Activated CD4-positive, alpha-beta T cell treated with anti-CD3 and anti-CD28 coated beads for 48 hours (primary cell): ENCODE data around the gene EVPLL.
"Not testable (repeated sequence)": the region's sequence is repeated elsewhere in the genome, so short reads cannot be mapped to it uniquely, and the experiment has no call there.

ENCODE experiments used
- DNase-seq: peaks from one replicate; pipeline ENCODE4 v3.0.0-alpha.2; 2020

EVPLL gene

DNA sequence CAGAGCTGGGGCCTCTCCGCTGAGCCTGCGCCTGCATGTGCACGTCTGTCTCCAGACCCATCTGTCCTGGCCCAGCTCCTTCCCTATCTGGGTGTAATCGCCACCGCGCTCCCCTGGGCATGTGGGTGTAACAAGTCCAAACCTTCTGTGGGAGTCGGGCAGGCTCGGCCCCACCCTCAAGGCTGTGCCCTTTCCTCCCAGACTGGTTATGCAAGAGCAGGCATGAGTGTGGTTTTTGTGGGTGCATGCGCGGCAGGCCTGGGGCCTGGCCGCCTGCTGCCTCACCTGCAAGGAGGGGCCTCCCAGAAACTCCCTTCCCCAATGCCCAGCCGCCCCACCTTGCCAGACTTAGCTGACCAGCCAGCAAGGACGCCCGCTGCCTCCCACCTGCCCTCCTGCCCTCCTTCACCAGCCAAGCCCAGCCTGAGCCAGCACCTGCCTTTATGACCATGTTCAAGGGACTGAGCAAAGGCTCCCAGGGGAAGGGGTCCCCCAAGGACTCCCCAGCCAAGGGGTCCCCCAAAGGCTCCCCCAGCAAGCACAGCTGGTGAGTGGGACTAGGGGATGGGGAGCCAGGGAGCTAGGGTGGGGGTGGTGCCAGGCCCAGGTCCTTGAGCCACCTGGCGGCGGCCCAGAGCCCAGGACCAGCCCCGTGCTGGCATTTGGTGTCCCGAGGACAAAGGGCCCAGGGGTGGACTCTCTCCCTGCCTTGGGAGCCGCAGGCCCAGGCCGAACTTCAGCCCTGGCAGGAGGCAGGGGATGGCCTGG lies at the start of gene EVPLL:
Gene EVPLL (plus strand): TSS at position 342 of the 768 bp plus-strand sequence. CDS start 3,160 bp downstream, outside the sequence.
- no peak for DNase-seq

DNA sequence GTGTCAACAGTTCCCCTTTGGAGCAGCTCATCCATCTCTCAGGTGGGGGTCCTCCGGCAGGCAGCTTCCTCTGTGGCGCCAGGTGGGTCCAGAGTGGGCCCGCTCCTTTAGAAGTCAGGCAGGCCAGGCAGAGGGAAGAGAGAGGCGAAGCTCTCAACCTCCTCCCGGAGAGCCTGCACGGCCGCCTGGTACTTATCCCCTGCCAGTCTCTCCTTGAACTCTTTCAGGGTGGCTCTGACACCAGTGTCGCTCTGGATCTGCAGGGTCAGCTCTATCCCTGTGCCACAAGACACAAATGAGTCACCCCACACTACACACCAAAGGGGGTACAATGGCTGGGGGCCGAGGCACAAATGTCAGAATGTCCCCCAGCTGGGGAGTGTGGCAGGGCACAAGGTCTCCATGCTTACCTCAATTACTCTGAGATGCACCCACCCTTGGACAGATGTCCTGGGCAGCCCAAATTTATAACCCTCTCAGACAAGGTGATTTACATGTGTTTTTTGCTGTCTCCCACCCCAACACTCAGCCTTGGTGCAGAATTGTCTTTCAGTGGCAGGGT lies 48.9 kb upstream of the EVPLL start:
- no peak for DNase-seq

DNA sequence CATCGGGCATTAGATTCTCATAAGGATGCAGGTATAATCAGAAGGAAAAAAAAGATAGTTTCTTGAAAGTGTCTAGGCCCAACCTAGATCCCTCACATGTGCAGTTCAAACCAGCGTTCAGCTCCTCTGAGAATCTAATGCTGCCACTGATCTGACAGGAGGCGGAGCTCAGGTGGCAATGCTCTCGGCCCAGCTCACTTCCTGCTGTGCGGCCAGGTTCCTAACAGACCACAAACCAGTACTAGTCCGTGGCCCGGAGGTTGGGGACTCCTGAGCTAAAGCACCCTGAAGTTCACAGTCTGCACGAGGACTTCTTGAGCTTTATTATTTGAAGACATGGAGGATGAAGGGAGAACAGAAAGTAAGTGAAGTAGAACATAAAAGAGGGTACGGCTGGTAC lies 45.7 kb upstream of the EVPLL start:
- DNase-seq, result no peak

DNA sequence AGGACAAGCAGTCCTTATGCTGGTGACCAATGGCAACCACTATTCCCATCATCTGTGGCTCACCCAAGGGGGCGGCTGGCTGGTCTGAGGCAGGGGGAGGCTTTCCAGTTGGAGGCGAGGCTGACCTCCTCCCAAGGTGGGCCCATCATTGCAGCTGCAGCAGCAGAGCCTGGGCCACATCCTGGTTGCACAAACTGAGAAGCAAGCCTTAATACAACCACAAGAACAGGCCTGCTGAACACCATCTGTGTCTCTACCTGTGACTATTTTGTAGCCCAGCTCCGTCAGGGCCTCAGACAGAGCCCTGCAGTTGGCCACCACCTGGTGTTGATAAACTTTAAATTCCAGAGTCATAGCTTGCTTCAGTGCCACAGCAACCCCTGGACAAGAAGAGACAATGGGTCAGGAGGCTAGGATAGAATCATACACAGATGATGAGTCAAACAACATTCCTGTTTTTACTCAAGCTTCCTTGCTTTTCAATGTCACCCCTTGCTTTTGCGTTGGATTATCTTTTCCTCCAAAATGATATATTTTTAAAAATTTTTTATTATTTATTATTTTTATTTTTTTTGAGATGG lies 44.6 kb upstream of the EVPLL start:
- no peak for DNase-seq

DNA sequence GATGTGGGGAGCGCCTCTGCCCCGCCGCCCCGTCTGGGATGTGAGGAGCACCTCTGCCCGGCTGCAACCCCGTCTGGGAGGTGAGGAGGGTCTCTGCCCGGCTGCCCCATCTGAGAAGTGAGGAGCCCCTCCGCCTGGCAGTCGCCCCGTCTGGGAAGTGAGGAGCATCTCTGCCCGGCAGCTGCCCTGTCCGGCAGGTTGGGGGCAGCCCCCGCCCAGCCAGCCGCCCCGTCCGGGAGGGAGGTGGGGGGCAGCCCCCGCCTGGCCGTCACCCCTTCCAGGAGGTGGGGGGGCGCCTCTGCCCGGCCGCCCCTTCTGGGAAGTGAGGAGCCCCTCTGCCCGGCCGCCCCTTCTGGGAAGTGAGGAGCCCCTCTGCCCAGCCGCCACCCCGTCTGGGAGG lies 39.4 kb upstream of the EVPLL start:
- DNase-seq, result not testable (repeated sequence)

DNA sequence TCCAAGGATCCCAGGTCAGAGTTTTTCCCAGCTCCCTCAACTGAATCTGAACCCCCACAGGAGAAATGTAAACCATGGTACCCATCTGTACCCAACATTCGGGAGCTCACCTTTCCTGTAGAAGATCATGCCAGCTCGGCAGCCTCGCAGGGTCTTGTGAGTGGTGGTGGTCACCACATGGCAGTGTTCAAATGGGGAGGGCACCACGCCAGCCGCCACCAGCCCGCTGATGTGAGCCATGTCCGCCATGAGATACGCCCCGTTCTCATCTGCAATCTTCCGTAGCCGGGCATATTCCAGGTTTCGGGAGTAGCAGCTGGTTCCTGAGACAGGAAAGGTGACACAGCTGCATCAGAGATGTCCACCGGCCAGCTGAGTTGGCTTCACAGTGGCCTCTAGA lies 37.6 kb upstream of the EVPLL start:
- DNase-seq, result no peak

DNA sequence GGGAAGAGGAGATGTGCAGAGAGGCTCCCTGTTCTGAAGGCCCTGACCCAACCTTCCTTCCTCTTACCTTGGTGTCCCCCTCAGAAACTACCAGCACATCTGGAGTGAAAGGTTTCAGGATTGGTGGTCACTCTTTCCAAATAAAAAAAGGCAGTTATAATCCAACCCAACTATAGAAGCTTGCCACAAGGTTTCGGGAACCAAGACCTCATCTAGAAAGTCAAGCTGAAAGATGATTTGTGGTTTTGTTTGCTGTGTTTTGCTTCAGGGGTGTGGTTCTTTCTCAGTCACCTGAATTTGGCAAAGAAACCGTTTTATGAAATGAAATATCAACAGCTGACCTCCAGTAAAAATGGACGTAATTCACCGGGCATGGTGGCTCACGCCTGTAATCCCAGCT lies 33.6 kb upstream of the EVPLL start:
- DNase-seq, result no peak

DNA sequence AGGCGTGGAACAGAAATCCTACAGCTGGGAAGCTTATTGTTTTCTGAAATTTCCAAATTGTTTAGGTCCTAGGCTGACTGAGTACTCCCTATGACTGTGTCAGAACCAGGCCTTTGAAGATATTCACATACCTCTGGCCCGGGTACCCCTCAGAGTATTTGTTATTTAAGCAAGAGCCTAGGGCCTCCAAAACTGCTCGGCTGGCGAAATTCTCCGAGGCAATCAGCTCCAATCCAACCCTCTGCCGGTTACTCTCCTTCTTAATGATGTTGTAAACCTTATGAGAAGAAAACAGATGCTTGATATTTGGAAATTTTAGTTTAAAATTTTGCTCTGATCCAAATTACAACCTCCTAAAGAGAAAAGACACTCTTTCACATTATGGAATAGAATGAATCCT lies 24.0 kb upstream of the EVPLL start:
- no peak for DNase-seq

DNA sequence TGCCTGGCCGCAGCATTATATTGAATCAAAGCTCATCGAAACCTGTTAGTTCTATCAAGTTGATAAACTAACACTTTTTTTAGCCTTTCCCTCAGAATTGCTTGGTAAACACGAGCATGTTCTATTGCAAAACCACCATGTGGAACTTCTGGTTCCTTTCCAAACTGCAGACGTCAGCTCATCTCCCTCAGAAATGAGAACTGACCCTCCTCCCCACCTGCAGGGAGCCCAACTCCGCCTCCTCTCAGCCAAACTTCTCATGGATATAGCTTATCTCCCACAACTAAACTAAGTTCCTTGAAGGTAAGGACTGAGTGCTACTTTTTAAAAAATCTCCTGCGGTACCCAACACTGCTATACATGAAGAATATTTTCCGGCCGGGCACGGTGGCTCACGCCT lies 21.0 kb upstream of the EVPLL start:
- DNase-seq, result no peak

DNA sequence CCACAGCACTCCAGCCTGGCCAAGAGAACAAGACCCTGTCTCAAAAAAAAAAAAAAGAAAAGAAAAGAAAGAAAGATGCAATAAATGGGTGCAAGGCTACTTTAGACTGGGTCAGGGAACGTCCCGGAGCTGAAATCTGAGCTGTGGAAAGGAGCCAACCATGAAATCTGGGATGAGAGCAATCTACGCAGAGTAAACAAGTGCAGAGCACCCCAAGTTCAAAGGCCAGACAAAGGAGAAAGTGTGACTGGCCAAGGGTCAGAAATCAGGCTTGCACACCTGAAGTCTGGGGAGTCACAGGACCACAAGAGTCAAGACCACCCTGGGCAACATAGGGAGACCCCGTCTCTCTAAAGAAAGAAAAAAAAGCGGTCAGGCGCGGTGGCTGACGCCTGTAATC lies 17.1 kb upstream of the EVPLL start:
- DNase-seq, result no peak

DNA sequence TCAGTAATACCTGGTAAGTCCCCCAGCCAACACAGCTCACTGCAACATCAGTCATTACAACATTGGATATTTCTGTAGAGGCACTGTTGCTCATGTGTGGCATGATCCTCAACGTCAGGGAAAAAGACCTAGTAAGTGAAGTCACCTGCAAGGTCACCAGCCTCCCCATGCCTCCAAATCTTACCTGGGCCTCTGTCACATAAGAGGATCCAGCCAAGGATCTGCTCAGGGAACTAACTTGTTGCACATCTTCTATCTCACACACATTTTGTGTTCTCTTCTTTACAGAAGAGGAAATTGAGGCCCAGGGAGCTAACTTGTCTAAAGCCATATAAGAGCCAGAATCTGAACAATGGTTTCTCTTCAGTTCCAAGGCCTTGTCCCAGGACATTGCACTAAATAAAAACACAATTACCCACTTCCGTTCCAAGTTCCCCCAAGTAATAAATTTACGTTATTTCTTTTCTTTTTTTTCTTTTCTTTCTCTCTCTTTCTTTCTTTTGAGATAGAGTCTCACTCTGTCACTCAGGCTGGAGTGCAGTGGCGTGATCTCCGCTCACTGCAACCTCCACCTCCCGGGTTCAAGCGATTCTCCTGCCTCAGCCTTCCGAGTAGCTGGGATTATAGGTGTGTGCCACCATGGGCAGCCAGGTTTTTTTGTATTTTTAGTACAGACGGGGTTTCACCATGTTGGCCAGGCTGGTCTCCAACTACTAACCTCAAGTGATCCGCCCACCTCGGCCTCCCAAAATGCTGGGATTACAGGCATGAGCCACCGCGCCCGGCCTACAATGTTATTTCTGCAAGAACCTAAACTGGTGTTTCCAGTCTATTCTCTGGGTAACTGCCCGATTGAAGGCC lies 15.5 kb upstream of the EVPLL start:
- no peak for DNase-seq

DNA sequence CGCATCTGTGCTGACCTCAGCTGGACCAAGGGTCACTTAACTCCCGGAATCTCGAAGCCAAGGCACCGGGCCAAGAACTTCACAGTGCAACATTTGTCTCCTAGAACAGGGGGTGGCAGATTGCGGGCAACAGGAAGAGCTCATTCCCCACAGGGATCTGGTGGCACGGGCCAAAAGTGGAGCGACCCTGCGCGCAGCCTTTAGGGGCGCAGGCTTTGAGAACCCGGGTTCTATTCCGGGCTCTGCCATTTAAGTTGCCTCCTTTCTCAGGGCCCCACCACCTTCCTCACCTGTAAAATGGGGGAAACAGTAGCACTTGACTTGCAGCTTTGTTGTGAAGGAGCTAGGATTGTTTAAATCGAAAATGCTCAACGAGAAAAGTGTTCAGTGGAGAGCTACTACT lies 14.9 kb upstream of the EVPLL start:
- peak; percentile 28 for DNase-seq

DNA sequence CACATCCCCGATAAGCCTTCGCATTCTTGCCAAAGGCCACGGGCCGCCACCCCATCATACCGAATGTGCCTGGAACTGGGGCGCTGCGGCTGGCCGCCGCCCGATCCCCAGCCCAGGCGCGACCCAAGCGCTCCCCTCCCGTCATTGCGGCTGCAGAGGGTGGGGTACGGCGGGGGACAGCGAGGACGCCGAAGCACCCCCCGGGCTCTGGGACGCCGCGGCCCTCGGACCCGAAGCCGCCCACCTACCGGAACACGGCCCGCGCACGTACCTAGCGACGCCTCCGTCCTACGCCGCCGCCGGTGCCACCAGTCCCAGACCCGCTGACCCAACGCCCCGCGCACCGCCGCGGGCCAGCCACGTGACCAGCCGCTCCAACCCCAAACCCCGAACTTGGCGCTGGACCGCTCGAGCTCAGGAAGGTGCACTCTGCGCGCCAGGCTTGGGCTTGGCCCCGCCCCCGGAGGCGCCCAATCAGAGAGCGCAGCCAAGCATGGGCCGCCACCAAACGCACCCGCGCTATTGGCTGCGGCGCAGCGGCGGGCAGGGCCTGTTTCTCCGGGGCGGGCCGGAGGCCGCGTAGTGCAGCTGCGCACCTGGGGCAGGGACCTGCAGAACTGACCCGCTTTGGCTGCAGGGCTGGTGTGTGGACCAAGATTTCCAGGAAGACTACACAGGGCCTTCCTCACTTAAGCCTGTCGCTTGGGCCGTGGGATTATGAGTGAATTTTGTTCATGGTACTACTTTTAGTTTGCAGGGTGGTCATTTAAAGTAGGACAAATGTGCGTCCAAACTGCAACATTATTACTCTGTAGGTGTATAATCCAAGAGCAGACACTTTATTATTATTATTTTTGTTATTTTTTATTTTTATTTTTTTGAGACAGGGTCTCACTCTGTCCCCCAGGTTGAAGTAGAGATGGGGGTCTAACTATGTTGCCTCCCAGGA lies 14.2 kb upstream of the EVPLL start, which contains the start of gene SHMT1:
Gene SHMT1 (minus strand): TSS at position 450 of the 949 bp plus-strand sequence. CDS start 7,569 bp downstream, outside the sequence.
- DNase-seq, result peak; percentile 95

DNA sequence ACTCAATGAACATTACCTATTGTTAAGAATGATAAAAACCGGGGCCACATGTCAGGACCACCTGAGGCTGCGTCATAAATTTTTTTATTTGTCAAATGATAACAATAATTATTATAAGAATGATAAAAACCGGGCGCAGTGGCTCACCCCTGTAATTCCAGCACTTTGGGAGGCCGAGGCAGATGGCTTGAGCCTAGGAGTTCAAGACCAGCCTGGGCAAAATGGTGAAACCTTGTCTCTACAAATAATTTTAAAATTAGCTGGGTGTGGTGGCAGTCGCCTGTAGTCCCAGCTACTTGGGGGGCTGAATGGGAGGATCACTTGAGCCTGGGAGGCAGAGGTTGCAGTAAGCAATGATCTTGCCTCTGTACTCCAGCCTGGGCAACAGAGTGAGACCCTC lies 13.4 kb upstream of the EVPLL start:
- DNase-seq, result no peak

DNA sequence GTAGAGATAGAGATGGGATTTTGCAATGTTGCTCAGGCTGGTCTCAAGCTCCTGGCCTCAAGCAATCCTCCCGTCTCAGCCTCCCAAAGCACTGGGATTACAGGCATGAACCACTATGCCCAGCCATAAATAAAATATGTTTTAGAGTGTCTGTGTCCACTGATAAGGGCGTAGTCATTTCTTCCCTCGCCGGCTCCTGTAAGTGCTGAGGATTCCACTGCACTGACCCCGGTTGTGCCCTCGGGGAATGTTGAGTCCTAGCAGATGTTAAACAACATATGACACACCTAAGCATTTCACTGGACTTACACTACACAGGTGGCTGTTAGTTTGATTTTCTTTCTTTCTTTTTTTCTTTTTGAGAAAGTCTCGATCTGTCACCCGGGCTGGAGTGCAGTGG lies 8.6 kb upstream of the EVPLL start:
- no peak for DNase-seq

DNA sequence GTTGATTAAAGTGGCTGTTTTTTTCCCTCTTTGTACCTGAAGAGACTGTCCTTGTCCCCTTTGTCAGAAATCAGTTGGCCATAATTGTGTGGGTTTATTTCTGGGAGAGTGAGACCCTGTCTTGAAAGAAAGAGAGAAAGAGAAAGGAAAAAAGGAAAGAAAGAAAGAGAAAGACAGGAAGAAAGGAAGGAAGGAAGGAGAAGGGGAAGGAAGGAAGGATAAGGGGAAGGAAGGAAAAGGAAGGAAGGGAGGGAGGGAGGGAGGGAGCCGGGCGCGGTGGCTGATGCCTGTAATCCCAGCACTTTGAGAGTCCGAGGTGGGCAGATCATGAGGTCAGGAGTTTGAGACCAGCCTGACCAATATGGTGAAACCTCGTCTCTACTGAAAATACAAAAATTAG lies 6.8 kb upstream of the EVPLL start:
- DNase-seq, result no peak

DNA sequence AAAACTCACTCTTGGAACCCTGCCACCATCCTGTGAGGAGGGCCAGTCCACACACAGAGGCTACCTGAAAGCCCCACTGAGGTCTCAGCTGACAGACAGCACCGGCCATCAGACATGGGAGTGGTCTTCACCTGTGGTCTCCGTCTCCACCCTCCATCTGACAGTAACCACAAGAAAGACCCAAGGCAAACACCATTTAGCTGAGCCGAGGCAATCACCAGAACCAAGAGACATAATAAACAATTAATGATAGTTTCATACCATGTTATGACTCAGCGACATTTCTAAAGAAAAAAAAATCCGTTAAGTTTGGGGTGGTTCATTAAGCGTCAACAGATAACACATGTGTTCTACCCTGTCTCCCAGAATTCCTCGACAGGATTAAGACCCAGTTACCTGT lies 6.1 kb upstream of the EVPLL start:
- no peak for DNase-seq

DNA sequence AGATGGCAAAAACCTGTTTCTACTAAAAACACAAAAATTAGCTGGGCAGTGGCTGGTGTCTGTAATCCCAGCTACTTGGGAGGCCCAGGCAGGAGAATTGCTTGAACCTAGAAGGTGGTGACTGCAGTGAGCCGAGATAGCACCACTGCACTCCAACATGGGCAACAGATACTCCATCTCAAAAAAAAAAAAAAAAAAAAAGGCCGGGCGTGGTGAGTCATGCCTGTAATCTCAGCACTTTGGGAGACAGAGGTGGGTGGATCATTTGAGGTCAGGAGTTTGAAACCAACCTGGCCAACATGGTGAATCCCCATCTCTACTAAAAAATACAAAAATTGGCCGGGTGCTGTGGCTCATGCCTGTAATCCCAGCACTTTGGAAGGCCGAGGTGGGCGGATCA lies 4.4 kb upstream of the EVPLL start:
- DNase-seq, result peak; percentile 21

DNA sequence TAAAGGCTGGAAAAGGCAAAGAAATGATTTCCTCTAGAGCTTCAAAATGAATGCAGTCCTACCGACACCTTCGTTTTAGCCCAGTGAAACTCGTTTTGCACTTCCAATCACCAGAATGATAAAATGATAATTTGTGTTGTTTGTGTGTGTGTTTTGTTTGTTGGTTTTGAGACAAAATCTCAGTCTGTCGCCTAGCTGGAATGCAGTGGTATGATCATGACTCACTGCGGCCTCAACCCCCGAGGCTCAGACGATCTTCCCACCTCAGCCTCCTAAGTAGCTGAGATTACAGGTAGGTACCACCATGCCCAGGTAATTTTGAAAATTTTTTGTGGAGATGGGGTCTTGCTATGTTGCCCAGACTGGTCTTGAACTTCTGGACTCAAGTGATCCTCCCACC lies 3.4 kb upstream of the EVPLL start:
- DNase-seq, result no peak

DNA sequence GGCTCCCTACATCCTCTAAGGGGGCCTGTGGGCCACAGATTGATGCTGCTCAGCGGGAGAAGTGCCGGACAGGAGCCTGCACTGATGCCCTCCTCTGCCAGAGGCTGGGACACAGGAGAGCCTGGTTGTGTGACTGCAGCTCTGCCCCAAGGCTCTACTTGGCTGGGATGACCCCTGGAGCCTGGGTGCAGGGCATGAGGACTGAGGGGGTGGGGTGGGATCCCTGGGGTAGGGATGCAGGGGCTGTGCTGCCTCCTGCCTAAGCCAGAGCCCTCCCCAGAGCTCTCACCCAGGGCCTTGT lies 577 bp downstream of the EVPLL start:
- no peak for DNase-seq

DNA sequence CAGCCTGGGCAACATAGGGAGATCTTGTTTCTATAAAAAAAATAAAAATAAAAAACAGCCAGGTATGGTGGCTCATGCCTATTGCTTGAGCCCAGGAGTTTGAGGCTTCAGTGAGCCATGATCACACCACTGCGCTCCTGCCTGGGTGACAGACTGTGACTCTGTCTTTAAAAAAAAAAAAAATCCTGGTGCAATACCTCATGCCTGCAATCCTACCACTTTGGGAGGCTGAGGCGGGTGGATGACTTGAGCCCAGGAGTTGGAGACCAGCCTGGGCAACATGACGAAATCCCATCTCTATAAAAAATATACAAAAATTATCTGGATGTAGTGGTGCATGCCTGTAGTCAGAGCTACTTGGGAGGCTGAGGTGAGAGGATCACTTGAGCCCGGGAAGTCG lies 1.0 kb downstream of the EVPLL start:
- not testable (repeated sequence) for DNase-seq
